Measurements from ENCODE around the gene RAET1E. TPM values are rescaled to one million over a fixed set of nuclear protein-coding genes. Genes with fewer than 3 reads are reported as not detected.

The RAET1E gene
- total RNA-seq, 2 experiments from 2014 or later, result not detected

DNA sequence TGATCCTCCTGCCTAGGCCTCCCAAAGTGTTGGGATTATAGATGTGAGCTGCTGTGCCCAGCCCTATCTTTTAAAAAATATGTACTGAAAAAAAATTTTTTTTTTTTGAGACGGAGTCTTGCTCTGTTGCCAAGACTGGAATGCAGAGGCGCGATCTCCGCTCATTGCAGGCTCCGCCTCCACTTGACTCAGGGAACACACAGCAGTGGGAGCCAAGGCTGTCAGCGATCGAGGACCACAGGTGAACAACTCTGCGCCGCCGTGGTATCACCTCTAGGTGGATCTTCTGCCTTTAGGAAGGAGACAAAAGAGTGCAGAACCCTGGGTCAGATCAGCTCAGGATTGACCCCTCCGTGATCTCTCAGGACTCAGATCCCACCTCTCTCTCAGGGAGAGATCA, 13.7 kb downstream of the RAET1E start:
- no peaks in the 10 kb centered on the region for H3K9me3 Mint-ChIP-seq
- H3K36me3 Mint-ChIP-seq (ENCODE audit: low read depth), result no peaks in the 10 kb centered on the region
- H3K27ac Mint-ChIP-seq, result no peak overlapping the region
- H3K4me3 Mint-ChIP-seq, result no peak overlapping the region
- DNase-seq (no peak), ATAC-seq (ENCODE audit: poor library complexity) (no peak)
- no peaks in the 10 kb centered on the region for H3K4me1 Mint-ChIP-seq (ENCODE audit: low read depth)
- peaks cover 45% of the 10 kb centered on the region for H3K27me3 Mint-ChIP-seq
- H3K4me3 ChIP-seq (ENCODE audit: low read length), result no peak overlapping the region
- H3K27me3 ChIP-seq (ENCODE audit: control insufficient read depth in 1 of 2, insufficient read depth in 2 of 2, low read length in 2 of 2), result no peaks in the 10 kb centered on the region
- H3K27ac ChIP-seq (ENCODE audit: low read depth in 1 of 2, low read length in 2 of 2), result no peak overlapping the region
- no peaks in the 10 kb centered on the region for H3K36me3 ChIP-seq (ENCODE audit: insufficient read depth, low read length)
- TF ChIP-seq, protein P1, sequence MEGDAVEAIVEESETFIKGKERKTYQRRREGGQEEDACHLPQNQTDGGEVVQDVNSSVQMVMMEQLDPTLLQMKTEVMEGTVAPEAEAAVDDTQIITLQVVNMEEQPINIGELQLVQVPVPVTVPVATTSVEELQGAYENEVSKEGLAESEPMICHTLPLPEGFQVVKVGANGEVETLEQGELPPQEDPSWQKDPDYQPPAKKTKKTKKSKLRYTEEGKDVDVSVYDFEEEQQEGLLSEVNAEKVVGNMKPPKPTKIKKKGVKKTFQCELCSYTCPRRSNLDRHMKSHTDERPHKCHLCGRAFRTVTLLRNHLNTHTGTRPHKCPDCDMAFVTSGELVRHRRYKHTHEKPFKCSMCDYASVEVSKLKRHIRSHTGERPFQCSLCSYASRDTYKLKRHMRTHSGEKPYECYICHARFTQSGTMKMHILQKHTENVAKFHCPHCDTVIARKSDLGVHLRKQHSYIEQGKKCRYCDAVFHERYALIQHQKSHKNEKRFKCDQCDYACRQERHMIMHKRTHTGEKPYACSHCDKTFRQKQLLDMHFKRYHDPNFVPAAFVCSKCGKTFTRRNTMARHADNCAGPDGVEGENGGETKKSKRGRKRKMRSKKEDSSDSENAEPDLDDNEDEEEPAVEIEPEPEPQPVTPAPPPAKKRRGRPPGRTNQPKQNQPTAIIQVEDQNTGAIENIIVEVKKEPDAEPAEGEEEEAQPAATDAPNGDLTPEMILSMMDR (IDR thresholded peaks at IDR 0.05), result no peak
- CTCF ChIA-PET, result no interaction called here
- intact Hi-C loops (cut with DNase I, micrococcal nuclease), result no loop called here
- POLR2A ChIA-PET, result no interaction called here
- H3K4me1 ChIP-seq (ENCODE audit: insufficient read depth, low read length), result no peaks in the 10 kb centered on the region
- no peaks in the 10 kb centered on the region for H3K9me3 ChIP-seq (ENCODE audit: control insufficient read depth in 1 of 2, insufficient read depth in 1 of 2, low read length in 2 of 2)

DNA sequence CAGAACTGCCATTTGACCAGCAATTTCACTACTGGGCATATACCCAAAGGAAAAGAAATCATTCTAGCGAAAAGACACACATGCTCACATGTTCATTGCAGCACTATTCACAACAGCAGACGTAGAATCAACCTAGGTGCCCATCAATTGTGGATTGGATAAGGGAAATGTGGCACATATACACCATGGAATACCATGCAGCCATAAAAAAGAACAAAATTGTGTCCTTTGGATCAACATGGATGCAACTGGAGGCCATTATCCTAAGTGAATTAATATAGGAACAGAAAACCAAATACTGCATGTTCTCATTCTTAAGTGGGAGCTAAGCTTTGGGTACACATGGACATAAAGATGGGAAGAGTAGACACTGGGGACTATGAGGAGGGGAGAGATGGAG, 16.1 kb downstream of the RAET1E start:
- Mint-ChIP-seq H3K27ac (no peak overlapping the region), H3K9me3 (no peaks in the 10 kb centered on the region), H3K27me3 (peaks cover 59% of the 10 kb centered on the region), H3K4me1 (ENCODE audit: low read depth) (no peaks in the 10 kb centered on the region), H3K4me3 (no peak overlapping the region), H3K36me3 (ENCODE audit: low read depth) (no peaks in the 10 kb centered on the region)
- intact Hi-C loops (cut with DNase I, micrococcal nuclease), result no loop called here
- POLR2A ChIA-PET, result interaction anchor here (0.7 kb wide), 1 partner anchor 12 kb away, joined by 3 read pairs; no protein-coding TSS in a partner anchor
- Histone ChIP-seq H3K9me3 (ENCODE audit: control insufficient read depth in 1 of 2, insufficient read depth in 1 of 2, low read length in 2 of 2) (no peaks in the 10 kb centered on the region), H3K4me1 (ENCODE audit: insufficient read depth, low read length) (no peaks in the 10 kb centered on the region), H3K4me3 (ENCODE audit: low read length) (no peak overlapping the region), H3K27ac (ENCODE audit: low read depth in 1 of 2, low read length in 2 of 2) (no peak overlapping the region), H3K27me3 (ENCODE audit: control insufficient read depth in 1 of 2, insufficient read depth in 2 of 2, low read length in 2 of 2) (peaks cover 6 to 12% of the 10 kb centered on the region in 2 experiments), H3K36me3 (ENCODE audit: insufficient read depth, low read length) (no peaks in the 10 kb centered on the region)
- ATAC-seq (ENCODE audit: poor library complexity), result no peak
- TF ChIP-seq, protein P1 (IDR thresholded peaks at IDR 0.05), result no peak
- DNase-seq, result no peak
- CTCF ChIA-PET, result no interaction called here

DNA sequence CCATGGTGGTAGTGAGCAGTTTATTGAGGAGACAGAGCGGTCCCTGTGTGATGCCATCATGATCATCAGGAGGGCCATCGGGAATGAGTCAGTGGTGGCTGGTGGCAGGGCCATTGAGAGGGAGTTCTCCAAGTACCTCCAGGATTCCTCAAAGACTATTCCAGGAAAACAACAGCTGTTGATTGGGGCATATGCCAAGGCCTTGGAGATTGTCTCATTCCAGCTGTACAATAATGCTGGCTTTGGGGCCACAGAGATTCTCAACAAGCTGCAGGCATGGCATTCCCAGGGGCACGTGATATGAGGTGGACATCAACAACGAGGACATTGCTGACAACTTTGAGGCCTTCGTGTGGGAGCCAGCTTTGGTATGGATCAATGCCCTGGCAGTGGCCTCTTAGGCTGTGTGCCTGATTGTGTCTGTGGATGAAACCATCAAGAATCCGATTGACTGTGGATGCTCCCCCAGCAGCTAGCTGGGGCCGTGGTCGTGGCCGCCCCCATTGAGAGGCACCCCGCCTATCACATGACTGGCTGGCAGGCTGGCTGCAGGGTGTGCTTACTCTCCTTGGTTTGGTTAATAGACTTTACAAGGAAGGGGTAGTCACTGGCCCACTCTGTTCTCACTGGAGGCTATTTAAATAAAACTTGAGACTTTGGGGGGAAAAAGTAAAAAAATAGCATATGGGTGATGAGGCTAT, 16.7 kb downstream of the RAET1E start:
- no peak for ATAC-seq (ENCODE audit: poor library complexity)

More for the DNA sequence above, 16.7 kb downstream of the RAET1E start:
- H3K4me3 Mint-ChIP-seq, result no peak overlapping the region
- H3K4me1 Mint-ChIP-seq (ENCODE audit: low read depth), result no peaks in the 10 kb centered on the region
- no peak overlapping the region for H3K4me3 ChIP-seq (ENCODE audit: low read length)
- no peaks in the 10 kb centered on the region for H3K9me3 ChIP-seq (ENCODE audit: control insufficient read depth in 1 of 2, insufficient read depth in 1 of 2, low read length in 2 of 2)
- TF ChIP-seq, protein P1 (IDR thresholded peaks at IDR 0.05), result no peak
- peaks cover 9 to 17% of the 10 kb centered on the region in 2 experiments for H3K27me3 ChIP-seq (ENCODE audit: control insufficient read depth in 1 of 2, insufficient read depth in 2 of 2, low read length in 2 of 2)
- H3K27me3 Mint-ChIP-seq, result peaks cover 66% of the 10 kb centered on the region
- no peak overlapping the region for H3K27ac ChIP-seq (ENCODE audit: low read depth in 1 of 2, low read length in 2 of 2)
- no peaks in the 10 kb centered on the region for H3K9me3 Mint-ChIP-seq
- intact Hi-C loops (cut with DNase I, micrococcal nuclease), result no loop called here
- H3K4me1 ChIP-seq (ENCODE audit: insufficient read depth, low read length), result no peaks in the 10 kb centered on the region
- no peaks in the 10 kb centered on the region for H3K36me3 Mint-ChIP-seq (ENCODE audit: low read depth)
- H3K36me3 ChIP-seq (ENCODE audit: insufficient read depth, low read length), result no peaks in the 10 kb centered on the region
- CTCF ChIA-PET, result interaction anchor here (0.8 kb wide), 1 partner anchor 15 kb away, joined by 3 read pairs; no protein-coding TSS in a partner anchor
- H3K27ac Mint-ChIP-seq, result no peak overlapping the region
- POLR2A ChIA-PET, result no interaction called here
- DNase-seq, result no peak
